Spleen (tissue), 7 donors: ENCODE results near the gene NUP160.

Experiments
- POLR2A ChIP-seq, 3 donors: fragments of 450-650 bp; IDR thresholded peaks; one replicate each; pipeline ENCODE4 v1.5.1; 2017; ENCODE audit warnings: antibody characterized with exemption in 3 of 3, mild to moderate bottlenecking in 1 of 3
- POLR2AphosphoS5 ChIP-seq, 3 donors: sonication (generic); formaldehyde crosslinking; IDR thresholded peaks; one replicate each; pipeline ENCODE4 v1.5.1; 2017; ENCODE audit warnings: antibody characterized with exemption in 3 of 3
- TF ChIP-seq, protein P1 (sequence below), 11 experiments: fragments of 200-600 bp in 7 of 11; fragments of 450-650 bp in 4 of 11; sonication (generic) in 4 of 11; IDR thresholded peaks in 8 of 11; conservative IDR thresholded peaks in 3 of 11; 1 replicate in 7 of 11; 2 replicates in 4 of 11; pipeline versions ENCODE4 v1.4.0 to v1.8.0; 2016 to 2021; ENCODE audit warnings: antibody characterized with exemption in 11 of 11, inconsistent platforms in 4 of 11, mild to moderate bottlenecking in 1 of 11
- donor health status: DM: no; HTN: no; CAD: no; lungs with moderate emphysema.
- donor health status: DM: no; HTN: no; CAD: no.
- donor health status: DM: no; HTN: no; CAD: no.

DNA sequence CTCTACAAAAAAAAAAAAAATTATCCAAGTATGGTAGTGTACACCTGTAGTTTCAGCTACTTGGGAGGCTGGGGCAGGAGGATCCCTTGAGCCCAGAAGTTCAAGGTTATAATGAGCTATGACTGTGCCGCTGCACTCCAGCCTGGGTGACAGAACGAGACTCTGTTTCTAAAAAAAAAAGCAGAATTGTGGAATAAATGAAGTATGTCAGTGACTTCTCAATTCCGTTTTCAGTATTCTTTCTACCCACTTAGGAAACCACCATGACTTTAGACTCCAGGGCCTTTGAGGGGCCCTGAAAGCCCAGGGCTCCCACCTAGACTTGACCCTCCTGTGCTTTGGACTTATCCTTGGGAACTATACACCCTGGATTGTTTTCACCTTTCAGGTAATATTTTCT is 6.5 kb upstream of the NUP160 start:
- TF ChIP-seq, protein P1, sequence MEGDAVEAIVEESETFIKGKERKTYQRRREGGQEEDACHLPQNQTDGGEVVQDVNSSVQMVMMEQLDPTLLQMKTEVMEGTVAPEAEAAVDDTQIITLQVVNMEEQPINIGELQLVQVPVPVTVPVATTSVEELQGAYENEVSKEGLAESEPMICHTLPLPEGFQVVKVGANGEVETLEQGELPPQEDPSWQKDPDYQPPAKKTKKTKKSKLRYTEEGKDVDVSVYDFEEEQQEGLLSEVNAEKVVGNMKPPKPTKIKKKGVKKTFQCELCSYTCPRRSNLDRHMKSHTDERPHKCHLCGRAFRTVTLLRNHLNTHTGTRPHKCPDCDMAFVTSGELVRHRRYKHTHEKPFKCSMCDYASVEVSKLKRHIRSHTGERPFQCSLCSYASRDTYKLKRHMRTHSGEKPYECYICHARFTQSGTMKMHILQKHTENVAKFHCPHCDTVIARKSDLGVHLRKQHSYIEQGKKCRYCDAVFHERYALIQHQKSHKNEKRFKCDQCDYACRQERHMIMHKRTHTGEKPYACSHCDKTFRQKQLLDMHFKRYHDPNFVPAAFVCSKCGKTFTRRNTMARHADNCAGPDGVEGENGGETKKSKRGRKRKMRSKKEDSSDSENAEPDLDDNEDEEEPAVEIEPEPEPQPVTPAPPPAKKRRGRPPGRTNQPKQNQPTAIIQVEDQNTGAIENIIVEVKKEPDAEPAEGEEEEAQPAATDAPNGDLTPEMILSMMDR (IDR thresholded peaks at IDR 0.05 in 8 of 11, conservative IDR thresholded peaks at IDR 0.05 in 3 of 11): no peak
- TF ChIP-seq POLR2A (IDR thresholded peaks at IDR 0.05): no peak
- no peak for TF ChIP-seq POLR2AphosphoS5 (IDR thresholded peaks at IDR 0.05)
